ENCODE results near the gene DPH1. TPM values are rescaled to one million over a fixed set of nuclear protein-coding genes. Genes with fewer than 3 reads are reported as not detected.
"Not testable (repeated sequence)": the region's sequence is repeated elsewhere in the genome, so short reads cannot be mapped to it uniquely, and the experiment has no call there.

The DPH1 gene
- total and polyA plus RNA-seq, 9 donors: 27.5 to 77.7 (median 46.0) TPM

GRCh38 chr17:2011411-2012371 is 18.3 kb upstream of the DPH1 start:
- no peak for DNase-seq
- Histone ChIP-seq H3K27ac (peak overlapping the region; percentile 13 to 54), H3K9me3 (no peaks in the 10 kb centered on the region), H3K36me3 (no peaks in the 10 kb centered on the region), H3K4me3 (no peak overlapping the region), H3K4me1 (ENCODE audit: insufficient read depth) (peaks cover 5% of the 10 kb centered on the region), H3K27me3 (no peaks in the 10 kb centered on the region)
- TF ChIP-seq POLR2A (IDR thresholded peaks at IDR 0.05) (no peak), CTCF (IDR thresholded peaks at IDR 0.05) (no peak), EP300 (IDR thresholded peaks at IDR 0.05) (no peak)
- intact Hi-C loops (cut with DNase I): loop anchor here in 1 of 4 donors (10.0 kb wide), 1 partner anchor 57 kb away; no protein-coding TSS in a partner anchor
- 13 to 21% (median 18%) methylated on average over 24 of the region's 24 CpGs for WGBS, 3 donors

GRCh38 chr17:2012499-2012898 is 17.5 kb upstream of the DPH1 start:
- Histone ChIP-seq H3K9me3 (no peaks in the 10 kb centered on the region), H3K4me1 (ENCODE audit: insufficient read depth) (peaks cover 5% of the 10 kb centered on the region), H3K36me3 (no peaks in the 10 kb centered on the region), H3K27me3 (no peaks in the 10 kb centered on the region), H3K27ac (peak overlapping the region in 1 of 2 donors; percentile 54), H3K4me3 (no peak overlapping the region)
- WGBS, 3 donors: 91 to 94% (median 91%) methylated on average over 4 of the region's 4 CpGs
- TF ChIP-seq EP300 (IDR thresholded peaks at IDR 0.05) (no peak), POLR2A (IDR thresholded peaks at IDR 0.05) (no peak), CTCF (IDR thresholded peaks at IDR 0.05) (no peak)
- intact Hi-C loops (cut with DNase I): loop anchor here in 1 of 4 donors (10.0 kb wide), 1 partner anchor 58 kb away; no protein-coding TSS in a partner anchor
- DNase-seq: no peak

GRCh38 chr17:2013220-2013993 is 16.5 kb upstream of the DPH1 start:
- H3K9me3 ChIP-seq; H3K4me1 ChIP-seq (ENCODE audit: insufficient read depth); H3K36me3 ChIP-seq; H3K27ac ChIP-seq; DNase-seq; H3K4me3 ChIP-seq; H3K27me3 ChIP-seq: not testable (repeated sequence)
- 90 to 97% (median 94%) methylated on average over 5 to 6 of the region's 6 CpGs for WGBS, 3 donors
- intact Hi-C loops (cut with DNase I): loop anchor here in 1 of 4 donors (10.0 kb wide), 1 partner anchor 59 kb away; no protein-coding TSS in a partner anchor

- no peaks in the 10 kb centered on the region for H3K9me3 ChIP-seq
- H3K36me3 ChIP-seq: no peaks in the 10 kb centered on the region
- DNase-seq: no peak
- no peaks in the 10 kb centered on the region for H3K27me3 ChIP-seq
- H3K4me3 ChIP-seq: no peak overlapping the region
- peaks cover 5% of the 10 kb centered on the region for H3K4me1 ChIP-seq (ENCODE audit: insufficient read depth)
- TF ChIP-seq EP300 (IDR thresholded peaks at IDR 0.05) (no peak), CTCF (IDR thresholded peaks at IDR 0.05) (no peak), POLR2A (IDR thresholded peaks at IDR 0.05) (no peak)
- H3K27ac ChIP-seq: no peak overlapping the region
- intact Hi-C loops (cut with DNase I): loop anchor here in 1 of 4 donors (10.0 kb wide), 1 partner anchor 59 kb away; no protein-coding TSS in a partner anchor
- WGBS, 3 donors: 88 to 92% (median 91%) methylated on average over 1 of the region's 1 CpG
Measured at GRCh38 chr17:2013994-2014317, 16.0 kb upstream of the DPH1 start.

All from ovary (tissue), 9 donors.